GM19438 (cell line): ENCODE measurements around the gene SLC44A1.
"Not testable (repeated sequence)": the region's sequence is repeated elsewhere in the genome, so short reads cannot be mapped to it uniquely, and the experiment has no call there.

Source experiments
- ATAC-seq: cut with Tn5 transposase; IDR thresholded peaks from one replicate; pipeline ENCODE4 v1.9.1; 2021; ENCODE audit warnings: low read depth; ENCODE audit not compliant: unreplicated experiment

Gene SLC44A1

GRCh38 chr9:105241356-105242043 lies 3.0 kb upstream of the SLC44A1 start:
- ATAC-seq, result no peak

DNA sequence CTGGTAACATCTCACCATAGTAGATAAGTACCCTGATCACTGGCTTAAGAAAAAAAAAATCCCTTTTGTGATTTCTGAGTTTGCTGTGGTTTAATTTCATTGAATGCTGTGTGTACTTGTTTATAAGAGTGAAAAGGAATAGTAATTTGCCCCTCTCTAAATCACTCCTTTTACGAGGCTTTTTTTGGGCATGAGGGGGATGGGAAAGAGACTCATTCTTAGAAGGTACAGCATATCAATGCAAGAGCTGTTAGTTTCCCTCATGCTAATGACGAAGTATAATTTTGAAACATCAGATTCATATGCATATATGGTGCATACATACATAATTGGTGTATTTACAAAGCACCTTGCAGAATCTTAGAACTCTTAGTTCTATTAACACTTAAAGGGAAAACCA lies 2.4 kb upstream of the SLC44A1 start:
- no peak for ATAC-seq

DNA sequence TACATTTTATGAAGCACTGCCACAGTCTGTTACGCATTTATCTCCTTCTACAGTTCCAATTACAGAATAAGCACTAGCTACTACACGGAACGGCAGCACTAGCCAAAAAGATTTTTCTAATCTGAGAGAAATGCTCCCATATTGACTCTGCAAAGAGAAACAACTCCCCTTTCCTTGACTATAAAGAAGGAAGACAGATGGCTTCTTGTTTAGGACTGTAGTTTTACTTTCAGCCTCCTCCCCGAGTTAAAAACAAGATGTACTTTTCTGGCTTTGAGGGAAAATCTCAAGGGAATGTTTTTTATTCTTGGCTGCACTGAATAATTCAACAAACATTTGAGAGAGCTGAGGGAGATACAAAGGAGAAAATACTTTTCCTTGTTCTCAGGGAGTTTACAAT lies 1.9 kb upstream of the SLC44A1 start:
- ATAC-seq, result no peak

DNA sequence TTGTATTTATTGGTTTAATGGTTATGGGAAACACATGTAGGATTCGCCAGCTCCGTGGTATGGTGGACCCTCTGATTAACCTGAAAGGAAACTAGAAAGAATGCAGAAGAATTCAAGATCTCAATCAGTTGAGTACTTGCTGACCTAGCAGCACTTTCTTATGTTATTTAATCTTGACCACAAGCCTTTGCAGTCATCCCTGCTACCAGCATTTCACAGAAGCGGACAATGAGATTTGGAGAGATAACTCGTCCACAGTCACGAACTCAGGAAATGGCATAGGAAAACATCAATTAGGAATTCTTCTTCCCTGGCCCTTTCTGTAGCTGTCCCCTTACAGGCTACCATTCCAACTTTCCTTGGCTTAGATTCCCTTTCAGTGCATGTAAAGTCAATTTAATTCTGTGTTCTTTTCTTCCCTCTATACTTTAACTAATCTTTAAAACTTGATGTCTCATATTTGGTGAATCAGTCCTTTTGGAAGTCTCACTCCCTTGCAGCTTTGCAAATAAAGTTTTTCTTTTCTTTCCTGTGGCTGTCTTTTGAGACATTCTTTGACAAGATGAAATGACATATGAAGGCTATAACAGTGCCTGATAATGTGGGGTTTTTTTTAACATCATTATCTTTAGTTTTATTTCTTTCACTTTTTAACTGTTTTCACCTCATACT lies 1.3 kb upstream of the SLC44A1 start:
- ATAC-seq, result no peak

GRCh38 chr9:105244734-105245028 lies 230 bp downstream of the SLC44A1 start:
- ATAC-seq, result peak; percentile 59

- peak; percentile 15 for ATAC-seq
These were observed 809 bp downstream of the SLC44A1 start for GRCh38 chr9:105245029-105245890.

GRCh38 chr9:105245891-105246161 lies 1.4 kb downstream of the SLC44A1 start:
- no peak for ATAC-seq

DNA sequence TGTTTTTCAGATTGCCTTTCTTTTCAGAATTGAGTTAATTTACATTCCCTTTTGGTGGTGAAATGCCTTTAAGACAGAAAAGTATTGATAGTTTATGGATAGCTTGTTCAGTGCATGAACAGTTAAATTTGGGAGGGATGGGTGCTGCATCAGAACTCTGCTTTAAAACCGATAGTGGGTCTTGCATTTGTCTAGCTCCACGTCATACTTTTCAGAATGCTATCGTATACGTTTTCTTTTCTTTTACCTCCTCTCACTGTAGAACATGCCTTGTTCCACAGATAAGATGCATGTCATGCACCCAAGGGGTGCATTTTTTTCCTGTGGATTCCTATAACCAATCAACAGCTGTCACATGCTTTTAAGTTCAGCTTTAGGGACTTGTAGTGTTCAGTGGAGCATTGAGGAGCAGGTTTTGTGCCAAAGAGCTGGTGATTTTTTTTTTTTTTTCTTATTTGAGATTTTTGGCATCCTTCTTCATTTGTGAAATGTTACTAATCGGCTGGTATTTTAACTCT lies 2.3 kb downstream of the SLC44A1 start:
- ATAC-seq, result no peak

DNA sequence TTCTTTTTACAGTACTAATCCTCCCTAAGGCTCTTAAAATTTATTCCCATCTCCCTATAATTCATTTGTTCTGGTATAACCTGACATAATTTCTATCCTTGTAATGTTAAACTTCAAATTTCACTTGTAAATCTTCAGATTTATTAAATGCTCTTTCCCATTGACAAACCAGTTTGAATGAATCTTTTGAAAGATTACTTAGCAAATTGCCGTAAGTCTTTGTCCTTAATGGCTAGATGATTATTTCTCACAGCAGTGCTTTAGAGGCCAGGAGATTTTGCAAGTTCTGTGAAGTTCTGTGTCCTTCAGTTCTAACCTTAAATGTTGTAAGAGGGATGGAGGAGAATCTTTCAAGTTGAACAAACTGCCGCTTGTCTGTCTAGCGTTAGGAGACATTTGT lies 4.2 kb downstream of the SLC44A1 start:
- no peak for ATAC-seq

DNA sequence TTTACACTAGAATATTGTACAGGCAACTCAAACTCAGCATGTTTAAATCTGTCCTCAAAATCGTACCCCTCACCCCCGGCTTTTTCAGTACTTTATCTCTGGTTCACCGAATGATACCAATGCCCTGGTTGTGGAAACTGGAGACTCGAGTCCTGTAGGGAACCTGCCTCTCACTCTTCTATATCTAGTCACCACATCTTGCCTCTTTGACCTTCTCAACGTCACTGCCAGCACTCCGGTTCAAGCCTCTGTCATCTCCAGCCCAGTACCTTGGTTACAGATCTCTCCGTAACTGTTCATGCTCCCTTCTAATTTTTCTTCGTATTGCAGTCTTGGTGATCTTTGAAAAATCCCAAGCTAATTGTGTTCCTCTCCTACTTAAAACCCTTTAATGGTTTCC lies 6.7 kb downstream of the SLC44A1 start:
- ATAC-seq, result no peak

GRCh38 chr9:105251733-105252404 lies 7.4 kb downstream of the SLC44A1 start:
- no peak for ATAC-seq

- no peak for ATAC-seq
These were observed 7.9 kb downstream of the SLC44A1 start for GRCh38 chr9:105252405-105252756.

DNA sequence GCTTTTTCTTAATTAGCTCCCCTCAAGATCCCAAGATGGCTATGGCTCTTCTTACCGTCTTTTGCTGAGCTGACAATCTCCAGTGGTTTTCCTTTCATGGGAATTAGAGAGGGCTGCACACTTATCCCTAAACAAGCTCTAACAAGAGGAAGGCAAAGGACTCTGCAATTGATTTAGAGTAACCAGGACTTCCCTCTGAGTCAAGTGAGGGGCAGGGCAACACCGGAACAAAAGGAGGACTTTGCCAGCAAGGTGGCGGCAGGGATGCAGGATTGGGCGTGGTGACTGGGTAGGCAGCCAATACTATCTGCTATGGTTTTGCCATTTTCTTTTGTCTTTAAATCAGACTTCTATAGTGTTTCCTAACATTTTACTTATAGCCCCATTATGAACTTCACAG lies 9.8 kb downstream of the SLC44A1 start:
- no peak for ATAC-seq

GRCh38 chr9:105255421-105255820 lies 11.0 kb downstream of the SLC44A1 start:
- no peak for ATAC-seq

- ATAC-seq, result not testable (repeated sequence)
These were observed 12.1 kb downstream of the SLC44A1 start for GRCh38 chr9:105256569-105256968.

GRCh38 chr9:105257809-105258208 lies 13.4 kb downstream of the SLC44A1 start:
- no peak for ATAC-seq

DNA sequence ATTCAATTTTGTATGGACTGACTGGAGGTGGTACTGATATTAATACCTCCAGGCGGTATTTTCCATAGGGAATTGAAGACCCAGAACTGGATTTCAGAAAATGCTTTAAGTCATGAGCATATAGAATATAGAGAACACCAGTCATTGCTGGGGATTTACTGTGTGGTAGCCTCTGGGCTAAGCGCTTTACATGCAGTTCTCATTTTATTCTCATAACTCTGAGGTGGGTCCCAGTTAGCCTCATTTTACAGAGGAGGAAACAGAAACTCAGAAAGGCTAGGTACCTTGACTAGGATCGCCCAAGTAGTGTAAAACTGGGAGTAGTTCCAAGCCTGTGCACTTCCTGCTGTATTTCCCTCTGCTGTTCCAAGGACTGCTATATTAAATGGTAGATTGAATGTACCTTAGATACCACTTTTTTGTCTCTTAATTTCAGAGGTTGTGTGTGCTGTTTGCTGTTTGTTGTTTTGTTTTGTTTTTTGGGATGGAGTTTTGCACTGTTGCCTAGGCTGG lies 13.8 kb downstream of the SLC44A1 start:
- no peak for ATAC-seq

- no peak for ATAC-seq
These were observed 14.8 kb downstream of the SLC44A1 start for GRCh38 chr9:105259274-105259673.

- ATAC-seq, result no peak
These were observed 15.5 kb downstream of the SLC44A1 start for GRCh38 chr9:105259731-105260612.

GRCh38 chr9:105262497-105262896 lies 18.0 kb downstream of the SLC44A1 start:
- ATAC-seq, result no peak
